Stimulated activated CD8-positive, alpha-beta memory T cell treated with anti-CD3 and anti-CD28 coated beads, Interleukin-4, amount 100 ng/mL, for 24 hours (primary cell): ENCODE results near the gene PRKAG2.

Experiments
- DNase-seq: peaks from one replicate; pipeline ENCODE4 v3.0.0-alpha.2; 2020; ENCODE audit warnings: low read depth

Gene PRKAG2

GRCh38 chr7:151708610-151709009 is 168.3 kb downstream of the PRKAG2 start:
- DNase-seq = no peak

GRCh38 chr7:151707757-151708156 is 169.2 kb downstream of the PRKAG2 start:
- DNase-seq = no peak

DNA sequence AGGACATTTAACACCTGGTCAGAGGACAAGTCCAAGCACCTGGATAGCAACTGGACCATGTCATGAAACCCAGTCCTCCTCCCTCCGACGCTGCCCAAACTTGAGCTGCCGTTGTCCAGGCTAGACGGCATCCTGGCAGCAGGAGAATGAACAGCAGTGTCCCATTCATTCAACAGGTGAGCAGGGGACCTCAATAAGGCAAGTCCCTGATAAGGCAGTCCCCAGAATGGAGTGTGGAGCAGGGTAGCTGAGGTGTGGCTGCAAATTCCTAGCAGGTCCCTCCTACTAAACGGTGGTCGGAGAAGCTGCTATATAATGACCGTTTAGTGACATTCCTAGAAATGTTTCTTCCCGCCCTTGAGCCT is 169.8 kb downstream of the PRKAG2 start:
- DNase-seq = no peak

DNA sequence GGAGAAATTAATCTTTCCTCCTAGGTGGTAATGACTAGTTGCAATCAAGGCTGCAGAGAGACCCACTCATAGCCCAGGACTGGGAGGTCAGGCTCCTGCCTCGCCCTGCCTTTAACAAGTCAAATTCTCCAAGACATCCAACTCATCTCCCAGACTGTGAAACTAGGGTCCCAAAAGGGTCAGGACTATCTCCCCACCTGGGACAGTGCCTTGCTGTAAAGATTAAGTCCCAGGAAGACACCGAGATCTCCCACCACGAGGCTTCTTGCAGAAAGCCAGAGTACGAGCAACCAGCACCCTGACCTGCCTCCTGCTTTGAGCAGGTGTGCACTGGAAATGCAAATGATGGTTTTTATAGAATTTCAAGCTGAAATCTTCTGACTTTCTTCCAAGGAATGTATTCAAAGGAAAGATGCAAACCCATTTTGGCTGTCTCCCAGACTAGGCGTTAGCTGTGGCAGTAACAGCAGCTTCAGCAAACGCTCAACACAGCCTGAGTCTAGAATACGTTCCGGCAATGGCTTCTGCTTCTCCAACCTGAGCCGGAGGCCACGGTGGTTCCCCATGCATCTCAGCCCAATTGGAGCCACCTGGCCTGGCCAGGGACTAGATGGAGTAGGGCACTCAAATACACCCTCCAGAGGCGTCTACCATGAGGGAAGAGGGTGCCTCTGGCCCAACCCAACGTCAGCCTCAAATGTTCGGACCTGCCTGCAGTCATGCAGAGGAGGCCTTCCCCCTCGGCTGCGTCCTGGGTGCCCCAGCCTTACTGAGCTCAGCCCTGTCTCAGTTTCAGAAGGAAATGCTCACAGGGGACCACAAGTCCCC is 170.4 kb downstream of the PRKAG2 start:
- DNase-seq = no peak

DNA sequence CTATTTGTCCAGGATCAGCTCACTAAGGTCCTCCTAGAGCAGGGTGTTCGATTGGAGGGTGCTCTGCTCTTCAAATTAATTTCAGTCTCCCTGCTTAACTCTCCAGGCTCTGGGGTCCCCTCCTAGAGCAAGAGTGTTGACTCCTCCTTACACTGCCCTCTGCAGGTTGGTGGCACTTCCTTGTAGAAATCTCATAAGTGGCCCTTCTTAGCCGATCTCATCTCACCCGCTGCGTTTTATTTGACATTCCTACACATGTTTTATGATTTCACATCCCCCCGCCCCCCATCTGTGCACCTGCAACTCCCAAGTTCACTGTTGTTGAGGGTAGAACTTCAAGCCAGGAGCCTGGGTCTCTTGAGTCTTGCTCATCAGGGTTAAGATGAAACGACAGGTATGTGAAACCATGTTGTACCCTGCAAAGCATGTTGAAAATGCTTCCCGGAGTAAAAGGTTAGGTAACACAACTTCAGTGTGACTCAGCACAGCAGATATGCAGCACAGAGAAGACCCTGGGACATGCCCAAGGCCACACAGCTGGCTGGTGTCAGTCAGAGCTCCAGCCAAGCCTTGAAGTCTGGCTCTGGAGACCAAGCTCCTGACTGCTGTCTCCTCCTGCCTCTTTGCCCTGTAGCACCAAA is 171.2 kb downstream of the PRKAG2 start:
- no peak for DNase-seq

DNA sequence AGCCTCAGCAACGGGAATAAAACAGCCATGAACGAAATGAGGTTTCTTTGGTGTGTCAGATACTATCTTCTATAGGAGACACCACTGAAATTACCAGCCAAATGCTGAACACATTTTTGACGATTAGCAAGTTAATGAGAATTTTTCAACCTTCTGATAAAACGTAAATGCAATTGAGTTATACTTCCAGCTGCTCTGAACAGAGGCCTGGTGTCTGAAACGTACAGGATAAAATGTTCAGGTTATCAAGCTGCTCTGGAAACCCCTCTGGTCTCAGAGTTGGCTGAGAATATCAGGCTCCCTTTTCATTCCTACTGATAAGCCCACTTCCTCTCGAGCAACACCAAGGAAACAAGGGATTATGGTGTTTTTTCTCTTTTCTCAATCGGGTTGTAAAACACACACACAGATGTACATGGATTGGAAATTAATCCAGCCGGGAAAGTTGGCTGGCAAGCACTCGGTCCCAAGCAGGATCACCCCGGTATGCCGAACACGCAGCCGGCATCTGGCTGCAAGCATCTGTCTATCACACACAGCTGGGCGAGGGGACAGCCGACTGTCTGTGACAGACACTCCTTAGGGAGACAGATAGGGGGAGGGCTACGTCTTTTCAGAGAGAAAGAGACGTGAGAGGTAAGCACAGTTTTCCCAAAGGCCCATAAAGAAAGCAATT is 171.8 kb downstream of the PRKAG2 start:
- no peak for DNase-seq

DNA sequence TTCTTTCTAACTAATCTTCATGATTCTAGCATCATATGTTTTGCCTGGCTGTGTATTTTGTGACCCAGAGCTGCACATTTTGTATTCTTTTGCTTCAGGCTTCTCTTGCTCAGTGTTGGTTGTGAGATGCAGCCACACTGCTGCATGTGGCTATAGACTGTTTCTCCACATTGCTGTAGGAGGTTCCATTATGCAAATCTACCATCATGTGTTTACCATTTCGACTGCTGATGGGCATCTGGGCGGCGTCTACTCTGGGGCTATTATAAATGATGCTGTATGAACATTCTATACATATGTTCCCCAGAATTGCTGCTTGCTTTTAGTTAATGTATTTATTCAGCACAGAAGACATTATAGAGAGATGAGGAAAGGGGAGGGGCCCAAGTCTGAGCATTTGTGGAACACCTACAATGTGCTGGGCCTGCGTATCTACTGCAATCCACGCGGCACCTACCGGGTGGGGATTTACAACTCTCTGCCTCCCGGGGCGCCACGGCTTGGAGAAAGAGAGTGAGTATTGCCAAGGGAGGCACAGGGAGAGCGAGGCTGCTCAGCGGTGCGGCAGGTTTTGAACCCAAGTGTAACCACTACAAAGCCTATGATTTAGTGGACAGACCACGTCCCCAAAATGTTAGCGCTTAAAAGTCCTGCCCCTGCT is 172.5 kb downstream of the PRKAG2 start:
- no peak for DNase-seq

- no peak for DNase-seq
Measured at GRCh38 chr7:151702961-151703360, 174.0 kb downstream of the PRKAG2 start.

DNA sequence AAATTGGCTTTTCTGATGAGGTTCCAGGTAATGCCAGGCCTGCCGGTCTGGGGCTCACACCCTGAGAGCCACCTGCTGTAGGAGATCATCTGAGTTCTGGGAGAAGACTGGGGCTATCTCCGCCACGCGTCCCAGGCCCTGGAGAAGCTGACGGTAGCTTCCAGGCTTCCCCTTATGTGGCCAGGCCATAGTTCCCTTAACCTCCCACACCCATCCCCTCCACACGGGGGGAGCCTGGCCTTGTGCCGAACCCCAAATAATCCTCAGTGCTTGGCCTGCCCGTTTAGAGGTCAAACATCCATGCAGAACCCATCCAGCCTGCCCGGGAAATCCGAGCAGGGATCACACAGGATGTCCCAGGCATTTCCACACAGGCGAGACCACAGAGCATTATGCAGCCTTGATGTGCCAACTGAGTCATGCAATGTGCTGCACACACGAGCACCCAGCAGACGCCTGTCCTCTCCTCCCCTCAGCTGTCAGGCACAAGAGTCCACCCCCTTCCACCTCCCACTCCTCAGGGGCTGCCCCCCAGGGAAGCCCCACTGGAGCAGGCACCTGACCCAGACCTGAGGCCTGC is 176.2 kb downstream of the PRKAG2 start:
- DNase-seq = no peak

DNA sequence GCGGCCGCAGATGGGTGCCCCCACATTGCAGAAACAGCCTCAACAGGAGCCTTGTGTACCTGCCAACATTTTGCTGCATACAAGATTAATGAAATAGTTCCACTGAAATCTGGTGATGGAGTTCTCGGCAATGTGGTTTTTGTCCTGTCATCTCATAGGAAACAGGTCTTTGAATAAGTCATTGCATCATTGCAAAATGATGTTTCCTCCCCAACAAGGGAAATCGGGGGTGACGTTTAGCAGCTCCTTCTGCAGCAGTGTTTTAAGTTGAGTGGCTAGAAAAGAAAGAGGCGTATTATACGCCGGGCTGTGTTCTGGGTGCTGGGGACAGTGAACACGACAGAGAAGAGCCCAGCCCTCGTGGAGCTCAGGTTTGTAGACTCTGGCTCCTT is 177.0 kb downstream of the PRKAG2 start:
- no peak for DNase-seq

GRCh38 chr7:151699147-151699927 is 177.6 kb downstream of the PRKAG2 start:
- DNase-seq = no peak

- no peak for DNase-seq
Measured at GRCh38 chr7:151697942-151698341, 179.0 kb downstream of the PRKAG2 start.

DNA sequence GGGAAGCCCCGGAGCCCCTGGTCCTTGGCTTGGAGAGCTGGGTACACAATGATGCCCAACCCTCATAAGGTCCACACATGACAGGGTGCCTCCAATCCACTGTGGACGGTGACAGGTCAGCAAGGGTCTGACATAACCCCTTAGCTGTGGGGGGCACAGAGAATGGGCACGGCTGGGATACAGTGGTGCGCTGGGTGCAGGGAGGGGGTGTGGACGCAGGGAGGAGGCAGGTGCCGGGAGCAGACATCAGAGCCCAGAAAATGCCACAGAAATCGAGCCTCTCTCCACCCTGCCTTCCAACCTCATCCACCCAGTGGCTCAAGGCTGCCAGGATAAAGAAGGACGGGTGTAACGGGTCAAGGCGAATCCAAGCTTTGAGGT is 179.4 kb downstream of the PRKAG2 start:
- DNase-seq = no peak

DNA sequence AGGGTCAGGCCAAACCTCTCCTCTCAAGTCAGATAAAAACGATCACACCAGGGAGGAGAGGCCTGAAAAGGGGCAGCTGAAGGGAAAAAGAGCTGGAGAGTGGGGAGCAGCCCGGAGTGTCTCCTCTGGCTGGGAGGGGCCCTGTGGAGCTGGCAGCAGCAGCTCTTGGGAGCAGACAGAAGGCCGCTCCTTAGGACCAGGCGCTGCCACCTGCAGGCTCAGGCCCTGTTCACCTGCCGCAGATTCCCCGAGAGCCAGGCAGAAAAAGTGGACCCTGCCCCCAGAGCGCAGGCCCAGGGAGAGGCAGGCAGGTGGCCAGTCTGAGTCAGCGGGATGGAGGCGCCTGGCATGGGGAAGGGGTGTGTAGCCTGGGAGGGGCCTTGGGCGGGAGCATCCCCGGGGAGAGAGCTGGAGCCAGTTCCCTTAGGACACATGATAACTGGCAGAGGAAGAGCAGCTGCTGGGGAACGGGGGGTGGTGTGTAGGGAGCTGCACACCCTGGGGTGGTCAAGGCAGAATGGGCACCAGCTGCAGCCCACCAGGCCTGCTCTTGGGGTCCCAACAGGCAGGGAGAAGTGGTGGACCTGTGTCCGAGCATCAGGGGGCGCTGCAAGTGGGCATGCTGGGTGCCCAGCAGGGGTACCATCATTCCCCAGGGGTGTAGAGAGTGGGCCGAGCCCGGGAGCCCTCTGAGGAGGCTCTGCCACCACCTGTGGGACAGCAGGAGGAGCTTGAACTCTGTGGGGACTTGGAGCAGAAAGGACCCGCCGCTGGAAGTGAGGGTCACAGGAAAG is 180.0 kb downstream of the PRKAG2 start:
- no peak for DNase-seq

DNA sequence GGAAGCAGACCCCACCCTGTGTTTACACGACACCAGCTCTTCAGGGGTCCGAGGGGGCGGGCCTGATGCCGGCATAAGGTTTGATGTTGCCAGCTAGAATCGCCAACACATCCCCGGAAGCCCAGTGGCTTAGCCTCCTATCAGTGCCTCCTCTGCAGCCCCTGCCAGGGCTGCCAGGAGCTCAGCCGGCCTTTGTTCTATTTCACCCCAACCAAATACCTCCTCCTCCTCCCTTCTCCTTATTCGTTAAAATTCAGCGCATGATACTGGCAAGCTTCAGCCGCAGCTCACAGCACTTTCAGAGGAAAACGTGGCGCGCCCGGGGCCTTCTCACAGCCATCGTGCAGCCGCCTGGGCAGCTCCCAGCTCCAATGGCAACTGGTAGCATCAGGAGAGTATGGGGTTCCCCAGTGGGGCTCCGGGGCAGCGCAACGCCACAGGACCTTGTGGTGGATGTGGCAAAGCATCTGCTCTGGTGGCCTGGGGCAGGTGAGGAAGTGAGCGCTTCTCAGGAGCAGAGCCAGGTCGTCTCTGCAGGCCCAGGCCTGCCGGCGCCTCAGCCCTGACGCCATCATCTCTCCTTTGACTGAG is 180.9 kb downstream of the PRKAG2 start:
- no peak for DNase-seq

DNA sequence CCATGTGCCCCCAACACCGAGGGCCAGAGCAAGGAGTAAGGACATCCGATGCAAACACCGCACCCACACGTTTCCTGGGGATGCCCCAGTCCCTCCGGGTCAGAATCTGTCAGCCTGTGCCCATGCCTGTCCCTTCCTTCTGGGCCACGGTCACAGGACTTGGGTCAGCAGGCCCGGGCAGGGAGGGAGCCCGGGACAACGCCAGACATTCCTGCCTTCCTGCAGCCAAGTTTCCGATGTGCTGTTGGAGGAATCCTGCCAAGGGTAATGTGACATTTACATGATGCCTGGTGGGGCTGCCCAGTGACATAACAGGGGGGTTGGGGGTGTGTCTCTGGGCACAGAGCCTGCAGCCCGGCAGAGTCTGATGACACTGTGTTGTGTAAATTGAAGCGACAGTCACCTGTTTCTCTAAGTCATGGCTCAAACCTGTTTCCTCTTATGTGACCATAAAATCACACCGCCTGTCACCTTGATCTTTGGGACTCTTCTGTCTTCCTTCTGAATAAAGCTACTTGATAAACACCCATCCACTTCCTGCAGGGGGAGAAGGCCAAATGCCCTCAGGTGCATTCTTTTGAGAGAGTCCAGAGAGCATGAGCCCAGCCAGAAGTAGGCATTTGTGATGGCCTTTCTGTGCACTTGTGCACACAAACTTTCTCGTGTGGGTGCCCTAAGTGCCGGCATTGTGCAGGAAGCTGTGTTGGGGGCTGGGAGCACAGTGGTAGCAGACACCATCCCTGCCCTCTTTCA is 181.9 kb downstream of the PRKAG2 start:
- DNase-seq = no peak

DNA sequence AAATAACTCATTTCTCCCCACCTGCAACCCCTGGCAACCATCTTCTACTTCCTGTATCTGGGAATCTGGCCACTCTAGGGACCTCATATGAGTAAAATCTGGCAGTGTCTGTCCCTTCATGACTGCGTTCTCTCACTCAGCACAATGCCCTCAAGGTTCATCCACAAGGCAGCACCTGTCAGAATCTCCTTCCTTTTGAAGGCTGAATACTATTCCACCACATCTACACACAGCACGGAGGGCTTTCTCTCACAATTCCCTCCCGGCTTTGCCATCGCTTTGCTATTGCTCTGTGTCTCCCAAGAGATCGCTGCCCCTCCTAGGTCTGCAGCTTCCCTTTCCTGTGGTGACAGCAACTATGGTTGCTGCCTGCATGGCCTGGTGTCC is 182.5 kb downstream of the PRKAG2 start:
- no peak for DNase-seq

- DNase-seq = no peak
Measured at GRCh38 chr7:151693140-151693539, 183.8 kb downstream of the PRKAG2 start.

- DNase-seq = no peak
Measured at GRCh38 chr7:151692721-151693120, 184.2 kb downstream of the PRKAG2 start.

DNA sequence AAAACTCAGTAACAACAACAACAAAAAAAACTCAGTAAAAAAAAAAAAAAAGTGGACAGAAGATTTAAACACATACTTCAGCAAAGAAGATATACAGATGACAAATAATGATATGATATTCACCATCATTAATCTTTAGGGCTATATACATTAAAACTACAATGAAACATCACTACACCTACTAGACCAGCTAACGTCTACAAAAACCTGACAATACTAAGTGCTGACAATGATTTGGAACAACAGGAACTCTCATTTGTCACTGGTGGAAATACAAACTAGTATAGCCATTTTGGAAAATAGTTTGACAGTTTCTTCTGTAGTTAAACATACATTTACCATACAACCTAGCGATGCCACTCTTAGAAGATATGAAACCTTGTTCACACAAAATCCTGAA is 185.5 kb downstream of the PRKAG2 start:
- no peak for DNase-seq
